COLO668 (cell line): Measurements from ENCODE around the gene PRR36.
"Not testable (repeated sequence)": the region's sequence is repeated elsewhere in the genome, so short reads cannot be mapped to it uniquely, and the experiment has no call there.

Source experiments
- DNase-seq: peaks from one replicate; lab custom pipeline; 2025; ENCODE audit not compliant: unreplicated experiment; lab: John Stamatoyannopoulos, UW

The PRR36 gene

GRCh38 chr19:7861619-7862412 is 12.4 kb downstream of the PRR36 start:
- peak; percentile 56 for DNase-seq

GRCh38 chr19:7860714-7861618 is 13.2 kb downstream of the PRR36 start:
- no peak for DNase-seq

- no peak for DNase-seq
Measured at GRCh38 chr19:7859831-7860713, 14.1 kb downstream of the PRR36 start.

GRCh38 chr19:7859087-7859486 is 15.1 kb downstream of the PRR36 start:
- not testable (repeated sequence) for DNase-seq

GRCh38 chr19:7858109-7858770 is 15.9 kb downstream of the PRR36 start:
- no peak for DNase-seq

- DNase-seq, result no peak
Measured at GRCh38 chr19:7857727-7858108, 16.5 kb downstream of the PRR36 start.

- no peak for DNase-seq
Measured at GRCh38 chr19:7856679-7857663, 17.2 kb downstream of the PRR36 start.

GRCh38 chr19:7856109-7856591 is 18.0 kb downstream of the PRR36 start:
- no peak for DNase-seq

- DNase-seq, result no peak
Measured at GRCh38 chr19:7855426-7856108, 18.6 kb downstream of the PRR36 start.

GRCh38 chr19:7853770-7854128 is 20.4 kb downstream of the PRR36 start:
- DNase-seq, result no peak

- DNase-seq, result peak; percentile 97
Measured at GRCh38 chr19:7852851-7853769, 21.1 kb downstream of the PRR36 start.

- DNase-seq, result no peak
Measured at GRCh38 chr19:7851623-7852500, 22.3 kb downstream of the PRR36 start.

GRCh38 chr19:7850945-7851622 is 23.1 kb downstream of the PRR36 start:
- no peak for DNase-seq

- DNase-seq, result no peak
Measured at GRCh38 chr19:7850000-7850813, 24.0 kb downstream of the PRR36 start.

GRCh38 chr19:7849631-7849999 is 24.6 kb downstream of the PRR36 start:
- no peak for DNase-seq
